Heart left ventricle (tissue), 16 donors: ENCODE data around the gene TFB1M. TPM values are rescaled to one million over a fixed set of nuclear protein-coding genes. Genes with fewer than 3 reads are reported as not detected.
"Not testable (repeated sequence)": the region's sequence is repeated elsewhere in the genome, so short reads cannot be mapped to it uniquely, and the experiment has no call there.

ENCODE experiments used
- ATAC-seq, 4 donors: fragments of 200-7000 bp; cut with Tn5 transposase; one replicate each; pipeline ENCODE4 v1.9.1; 2020 to 2022; ENCODE audit warnings: moderate library complexity in 4 of 4, mild to moderate bottlenecking in 3 of 4, moderate number of reproducible peaks in 1 of 4
- DNase-seq, 5 donors: peaks; one replicate each; pipeline ENCODE4 v3.0.0-alpha.2; 2020
- H3K27ac ChIP-seq, 12 donors: fragments of 200-600 bp; sonication (generic) in 4 of 12; one replicate each; pipeline versions ENCODE4 v1.5.0 to v1.8.0; 2016 to 2022; ENCODE audit warnings: mild to moderate bottlenecking in 2 of 12
- H3K27me3 ChIP-seq, 9 donors: fragments of 200-600 bp; sonication (generic) in 2 of 9; one replicate each; pipeline versions ENCODE4 v1.5.1 to v1.8.0; 2016 to 2022; ENCODE audit warnings: mild to moderate bottlenecking in 3 of 9
- H3K36me3 ChIP-seq, 9 donors: fragments of 200-600 bp; sonication (generic) in 2 of 9; one replicate each; pipeline versions ENCODE4 v1.5.0 to v1.8.0; 2018 to 2022; ENCODE audit warnings: mild to moderate bottlenecking in 2 of 9
- H3K4me1 ChIP-seq, 12 donors: fragments of 200-600 bp; sonication (generic) in 4 of 12; one replicate each; pipeline versions ENCODE4 v1.5.0 to v1.8.0; 2016 to 2022; ENCODE audit warnings: mild to moderate bottlenecking in 3 of 12
- H3K4me3 ChIP-seq, 12 donors: fragments of 200-600 bp; sonication (generic) in 4 of 12; one replicate each; pipeline versions ENCODE4 v1.5.0 to v1.8.0; 2017 to 2022; ENCODE audit warnings: mild to moderate bottlenecking in 9 of 12, moderate library complexity in 4 of 12
- H3K9me3 ChIP-seq, 12 donors: fragments of 200-600 bp; sonication (generic) in 4 of 12; one replicate each; pipeline versions ENCODE4 v1.5.0 to v1.8.0; 2016 to 2022; ENCODE audit warnings: mild to moderate bottlenecking in 1 of 12
- CTCF ChIP-seq, 12 donors: fragments of 200-600 bp; sonication (generic) in 4 of 12; IDR thresholded peaks; one replicate each; pipeline versions ENCODE4 v1.5.0 to v1.8.0; 2018 to 2022; ENCODE audit warnings: antibody characterized with exemption in 12 of 12, mild to moderate bottlenecking in 5 of 12
- POLR2A ChIP-seq, 2 donors: fragments of 450-650 bp; IDR thresholded peaks; one replicate each; pipeline ENCODE4 v1.6.1; 2017; ENCODE audit warnings: antibody characterized with exemption in 2 of 2, mild to moderate bottlenecking in 2 of 2, moderate library complexity in 2 of 2
- WGBS, 4 donors: extraction: QIAGEN DNeasy Blood & Tissue Kit in 2 of 4; methylation state at CpG; one replicate each; pipeline versions ENCODE4 v1.1.5 to v1.1.7; 2013 to 2018; 5-methylcytosine and 5-hydroxymethylcytosine counted together
- intact Hi-C, 10 donors: fragments of 100-400 bp; cut with DNase I; formaldehyde crosslinking; loops; one replicate each; pipeline versions ENCODE4 v1.11.1 to v1.14.2; 2022
- polyA plus RNA-seq, 2 donors: library from polyadenylated mRNA; stranded (reverse); fragments of 200-250 nt; gene quantifications; one replicate each; pipeline ENCODE4 v1.2.3, GENCODE V29; 2013
- total RNA-seq, 9 donors: library from RNA; depleted of rRNA in 2 of 9; stranded (reverse); fragments of >200 nt in 2 of 9; fragmentation: NEBNext Ultra II Directional in 3 of 9; extraction: Animal tissue kit (Norgen Biotek cat#: 25700) in 3 of 9; gene quantifications; one replicate each; pipeline versions ENCODE4 v1.1.0 to v1.2.4, GENCODE V29; 2016 to 2023
- donor health status: ischemic (EF 13 %, LVEDD 7.1; RV severe dilation, severe dysfunction).
- donor health status: healthy with polysubstance abuse.
- donor health status: DM: no; HTN: yes; CAD: no.
- donor health status: DM: no; HTN: no; CAD: no.
- donor health status: ischemic (EF 25% LVEDD 6.9; RV normal size, moderate dysfunction).
- donor health status: ischemic (EF 25% LVEDD 5.7; RV mildly dilated, moderate dysfunction).
- donor health status: healthy.
- donor health status: DM: yes; HTN: yes; CAD: no.
- donor health status: ischemic (EF 35%, LVEDD 5.7; RV mildly dilated, moderate dysfunction).
- donor health status: nonischemic (EF 11% LVEDD 7.7; RV severe dilation, severe dysfunction).
- donor health status: DM: yes; HTN: yes; CAD: no.
- donor health status: PGD.
- donor health status: ischemic (EF 29% LVEDD 5.4; RV normal size, mild dysfunction).
- donor health status: nonischemic (EF 23%, LVEDD 6.1; RV moderate dilation, normal function).

Gene TFB1M
- total and polyA plus RNA-seq, 11 donors, result 11.4 to 24.5 (median 17.6) TPM

GRCh38 chr6:155313602-155314091 is 637 bp downstream of the TFB1M start:
- intact Hi-C loops, result loop anchor here in 4 of 10 donors (10.0 kb wide), 2 partner anchors 129 to 139 kb away; no protein-coding TSS in a partner anchor
- TF ChIP-seq POLR2A (IDR thresholded peaks at IDR 0.05), result no peak
- DNase-seq, result no peak
- H3K4me1 ChIP-seq, result peaks cover 0 to 25% (median 6%) of the 10 kb centered on the region in 12 donors
- ATAC-seq, result peak in 2 of 4 donors; percentile 14 to 28
- H3K36me3 ChIP-seq, result peaks cover 0 to 38% (median 23%) of the 10 kb centered on the region in 9 donors
- peak overlapping the region in 11 of 12 donors; percentile 75 to 95 (median 86) for H3K27ac ChIP-seq
- 1% methylated on average over 15 of the region's 15 CpGs for WGBS, 4 donors
- no peaks in the 10 kb centered on the region for H3K9me3 ChIP-seq
- H3K27me3 ChIP-seq, result no peaks in the 10 kb centered on the region
- peak overlapping the region; percentile 38 to 91 (median 78) for H3K4me3 ChIP-seq

- H3K27ac ChIP-seq, DNase-seq, ATAC-seq, H3K27me3 ChIP-seq, H3K9me3 ChIP-seq: not testable (repeated sequence)
- intact Hi-C loops, result loop anchor here in 4 of 10 donors (10.0 kb wide), 2 partner anchors 128 to 138 kb away; no protein-coding TSS in a partner anchor
- peaks cover 0 to 25% (median 6%) of the 10 kb centered on the region in 12 donors for H3K4me1 ChIP-seq
- H3K4me3 ChIP-seq, result peak overlapping the region in 3 of 12 donors; percentile 66 to 85 (median 76)
- peaks cover 0 to 45% (median 25%) of the 10 kb centered on the region in 9 donors for H3K36me3 ChIP-seq
- 93 to 98% (median 95%) methylated on average over 7 of the region's 7 CpGs for WGBS, 4 donors
Observed at GRCh38 chr6:155312950-155313349, 1.3 kb downstream of the TFB1M start.

GRCh38 chr6:155311583-155311982 is 2.7 kb downstream of the TFB1M start:
- Histone ChIP-seq H3K27me3 (no peaks in the 10 kb centered on the region), H3K4me3 (no peak overlapping the region), H3K4me1 (peaks cover 0 to 25% (median 6%) of the 10 kb centered on the region in 12 donors), H3K9me3 (no peaks in the 10 kb centered on the region), H3K27ac (no peak overlapping the region), H3K36me3 (peaks cover 0 to 56% (median 25%) of the 10 kb centered on the region in 9 donors)
- no peak for TF ChIP-seq POLR2A (IDR thresholded peaks at IDR 0.05)
- TF ChIP-seq CTCF (IDR thresholded peaks at IDR 0.05), result no peak
- WGBS, 4 donors, result 87 to 92% (median 91%) methylated on average over 2 of the region's 2 CpGs
- intact Hi-C loops, result loop anchor here in 4 of 10 donors (10.0 kb wide), 2 partner anchors 127 to 137 kb away; no protein-coding TSS in a partner anchor
- DNase-seq (no peak), ATAC-seq (no peak)

GRCh38 chr6:155311086-155311485 is 3.2 kb downstream of the TFB1M start:
- WGBS, 4 donors, result 20 to 33% (median 27%) methylated on average over 6 of the region's 6 CpGs
- no peak for DNase-seq
- no peak overlapping the region for H3K27ac ChIP-seq
- H3K4me1 ChIP-seq, result peaks cover 0 to 25% (median 6%) of the 10 kb centered on the region in 12 donors
- TF ChIP-seq POLR2A (IDR thresholded peaks at IDR 0.05), result no peak
- no peak for TF ChIP-seq CTCF (IDR thresholded peaks at IDR 0.05)
- H3K27me3 ChIP-seq, result no peaks in the 10 kb centered on the region
- intact Hi-C loops, result loop anchor here in 4 of 10 donors (10.0 kb wide), 2 partner anchors 126 to 136 kb away; no protein-coding TSS in a partner anchor
- no peak for ATAC-seq
- H3K36me3 ChIP-seq, result peaks cover 0 to 61% (median 25%) of the 10 kb centered on the region in 9 donors
- H3K4me3 ChIP-seq, result no peak overlapping the region
- no peaks in the 10 kb centered on the region for H3K9me3 ChIP-seq

- TF ChIP-seq POLR2A (IDR thresholded peaks at IDR 0.05) (no peak), CTCF (IDR thresholded peaks at IDR 0.05) (no peak)
- DNase-seq (no peak), ATAC-seq (no peak)
- H3K27me3 ChIP-seq, result no peaks in the 10 kb centered on the region
- H3K4me1 ChIP-seq, result peaks cover 0 to 23% (median 6%) of the 10 kb centered on the region in 12 donors
- H3K36me3 ChIP-seq, result peaks cover 0 to 65% (median 25%) of the 10 kb centered on the region in 9 donors
- no peak overlapping the region for H3K4me3 ChIP-seq
- no peak overlapping the region for H3K27ac ChIP-seq
- intact Hi-C loops, result loop anchor here in 4 of 10 donors (10.0 kb wide), 2 partner anchors 126 to 136 kb away; no protein-coding TSS in a partner anchor
- no peaks in the 10 kb centered on the region for H3K9me3 ChIP-seq
- 77 to 89% (median 79%) methylated on average over 2 of the region's 2 CpGs for WGBS, 4 donors
Observed at GRCh38 chr6:155310596-155310995, 3.7 kb downstream of the TFB1M start.
